Osteoblast (primary cell): ENCODE data around the gene STPG4. TPM values are rescaled to one million over a fixed set of nuclear protein-coding genes. Genes with fewer than 3 reads are reported as not detected.

Experiments used
- DNase-seq: peaks from one replicate; pipeline ENCODE4 v3.0.0; 2011; ENCODE audit warnings: low spot score, mixed read lengths; ENCODE audit not compliant: insufficient read length; ENCODE audit errors: missing footprints
- H2AFZ ChIP-seq: 2 replicates; pipeline ENCODE4 v1.6.0; 2011; ENCODE audit warnings: mild to moderate bottlenecking, low read length
- H3K27ac ChIP-seq: 2 replicates; pipeline ENCODE4 v1.5.1; 2011; ENCODE audit warnings: mild to moderate bottlenecking, low read depth, low read length, moderate library complexity
- H3K27me3 ChIP-seq: 2 replicates; pipeline ENCODE4 v1.6.0; 2012; ENCODE audit warnings: mild to moderate bottlenecking, control low read depth, inconsistent platforms, low read length, moderate library complexity; ENCODE audit not compliant: insufficient read depth
- H3K36me3 ChIP-seq: 2 replicates; pipeline ENCODE4 v1.5.1; 2011; ENCODE audit warnings: mild to moderate bottlenecking, low read length, control low read depth, moderate library complexity; ENCODE audit not compliant: insufficient read depth
- H3K4me1 ChIP-seq: 2 replicates; pipeline ENCODE4 v1.5.1; 2011; ENCODE audit warnings: mild to moderate bottlenecking, low read length, control low read depth, moderate library complexity; ENCODE audit not compliant: insufficient read depth
- H3K4me2 ChIP-seq: 2 replicates; pipeline ENCODE4 v1.6.0; 2011; ENCODE audit warnings: mild to moderate bottlenecking, low read length; ENCODE audit not compliant: insufficient read depth
- H3K4me3 ChIP-seq: fragments of 200-600 bp; sonication (generic); 3 replicates; pipeline ENCODE4 v1.5.1; 2012; ENCODE audit warnings: mild to moderate bottlenecking, low read length, inconsistent platforms; ENCODE audit not compliant: insufficient read depth
- H3K79me2 ChIP-seq: 2 replicates; pipeline ENCODE4 v1.6.0; 2012; ENCODE audit warnings: mild to moderate bottlenecking, low read length, control low read depth, inconsistent platforms; ENCODE audit not compliant: insufficient read depth
- H3K9me3 ChIP-seq: 2 replicates; pipeline ENCODE4 v1.5.1; 2011; ENCODE audit warnings: low read depth, low read length, control low read depth
- H4K20me1 ChIP-seq: 2 replicates; pipeline ENCODE4 v1.6.0; 2012; ENCODE audit warnings: mild to moderate bottlenecking, low read length, control low read depth; ENCODE audit not compliant: insufficient read depth
- CTCF ChIP-seq: IDR thresholded peaks from 2 replicates; pipeline ENCODE4 v1.5.1; 2011; ENCODE audit warnings: mild to moderate bottlenecking, low read depth, low read length, moderate library complexity; ENCODE audit errors: extremely low read depth
- total RNA-seq: library from RNA; depleted of rRNA; stranded (reverse); fragments of >200 nt; gene quantifications from 2 replicates; pipeline ENCODE4 v1.2.3, GENCODE V29; 2012

Gene STPG4
- total RNA-seq, 1 donor, result 0.72 TPM

- Histone ChIP-seq H3K9me3 (no peaks in the 10 kb centered on the region), H3K27ac (peak overlapping the region; percentile 98), H3K4me2 (peak overlapping the region; percentile 51), H2AFZ (no peak overlapping the region), H3K4me3 (no peak overlapping the region), H4K20me1 (no peaks in the 10 kb centered on the region), H3K79me2 (peaks cover 11% of the 10 kb centered on the region), H3K36me3 (peaks cover 37% of the 10 kb centered on the region), H3K4me1 (peaks cover 67% of the 10 kb centered on the region), H3K27me3 (no peaks in the 10 kb centered on the region)
- no peak for TF ChIP-seq CTCF
- peak; percentile 63 for DNase-seq
Measured at GRCh38 chr2:47070155-47070919, 84.8 kb downstream of the STPG4 start.

- H4K20me1 ChIP-seq, result no peaks in the 10 kb centered on the region
- H3K9me3 ChIP-seq, result no peaks in the 10 kb centered on the region
- no peak overlapping the region for H2AFZ ChIP-seq
- H3K79me2 ChIP-seq, result peaks cover 11% of the 10 kb centered on the region
- peaks cover 39% of the 10 kb centered on the region for H3K36me3 ChIP-seq
- H3K4me1 ChIP-seq, result peaks cover 70% of the 10 kb centered on the region
- no peaks in the 10 kb centered on the region for H3K27me3 ChIP-seq
- peak overlapping the region; percentile 24 for H3K4me2 ChIP-seq
- peak; percentile 88 for DNase-seq
- no peak for TF ChIP-seq CTCF
- H3K4me3 ChIP-seq, result no peak overlapping the region
- peak overlapping the region; percentile 98 for H3K27ac ChIP-seq
Measured at GRCh38 chr2:47069628-47070154, 85.4 kb downstream of the STPG4 start.

DNA sequence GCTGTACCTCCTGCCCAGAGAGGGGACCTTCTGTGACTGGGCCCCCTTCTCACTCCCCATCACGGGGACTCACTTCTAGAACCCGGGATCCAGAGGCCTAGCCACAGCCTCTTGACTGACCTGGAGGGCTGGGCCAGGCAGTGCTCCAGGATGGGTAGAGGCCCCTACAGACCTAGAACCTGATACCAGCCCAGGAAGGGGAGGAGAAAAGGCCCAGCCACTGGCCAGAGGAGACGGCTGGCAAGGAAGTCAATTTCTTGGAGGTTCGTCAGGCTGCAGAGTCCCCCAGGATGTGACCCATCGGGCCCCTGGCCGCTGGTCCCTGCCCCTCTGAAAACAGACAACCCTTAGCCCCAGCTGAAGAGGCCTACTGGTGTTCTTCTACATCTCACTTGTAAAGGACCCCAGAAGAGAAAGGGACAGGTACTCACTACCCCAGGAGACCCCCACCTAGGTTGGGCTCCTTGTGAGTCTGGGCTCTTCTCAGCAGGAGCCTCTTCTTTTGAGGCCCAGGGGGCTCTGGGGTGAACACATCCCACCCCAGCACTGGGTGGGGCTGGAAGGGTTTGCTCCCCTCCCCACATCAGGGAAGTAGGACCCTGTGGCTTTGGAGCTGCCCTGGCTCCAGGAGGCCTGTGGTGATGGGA is 86.0 kb downstream of the STPG4 start:
- no peaks in the 10 kb centered on the region for H4K20me1 ChIP-seq
- no peak overlapping the region for H2AFZ ChIP-seq
- peaks cover 41% of the 10 kb centered on the region for H3K36me3 ChIP-seq
- H3K4me3 ChIP-seq, result no peak overlapping the region
- H3K9me3 ChIP-seq, result no peaks in the 10 kb centered on the region
- H3K79me2 ChIP-seq, result peaks cover 11% of the 10 kb centered on the region
- TF ChIP-seq CTCF, result no peak
- H3K4me2 ChIP-seq, result peak overlapping the region; percentile 24
- no peaks in the 10 kb centered on the region for H3K27me3 ChIP-seq
- peak; percentile 89 for DNase-seq
- peaks cover 70% of the 10 kb centered on the region for H3K4me1 ChIP-seq
- peak overlapping the region; percentile 98 for H3K27ac ChIP-seq
